Transverse colon (tissue), 4 donors: Measurements from ENCODE around the gene MYNN. TPM values are rescaled to one million over a fixed set of nuclear protein-coding genes. Genes with fewer than 3 reads are reported as not detected.

Source experiments
- DNase-seq: peaks from one replicate; pipeline ENCODE4 v3.0.0-alpha.2; 2019
- H3K27ac ChIP-seq, 4 donors: fragments of 200-600 bp; sonication (generic); 2 replicates each; pipeline ENCODE4 v1.5.1; 2016 to 2018; ENCODE audit warnings: inconsistent platforms in 4 of 4
- H3K27me3 ChIP-seq: fragments of 200-600 bp; sonication (generic); 2 replicates; pipeline ENCODE4 v1.5.1; 2017; ENCODE audit warnings: inconsistent platforms
- H3K36me3 ChIP-seq, 4 donors: fragments of 200-600 bp; sonication (generic); 2 replicates each; pipeline ENCODE4 v1.5.1; 2017 to 2019; ENCODE audit warnings: inconsistent platforms in 4 of 4
- H3K4me1 ChIP-seq, 4 donors: fragments of 200-600 bp; sonication (generic); 2 replicates each; pipeline ENCODE4 v1.5.1; 2017 to 2020; ENCODE audit warnings: inconsistent platforms in 4 of 4
- H3K4me3 ChIP-seq, 4 donors: fragments of 200-600 bp; sonication (generic); 1 replicate in 1 of 4; 2 replicates in 3 of 4; pipeline versions ENCODE4 v1.5.1 to v1.6.1; 2017 to 2019; ENCODE audit warnings: inconsistent platforms in 4 of 4
- H3K9me3 ChIP-seq, 2 donors: fragments of 200-600 bp; sonication (generic); 2 replicates each; pipeline ENCODE4 v1.5.1; 2017 to 2019; ENCODE audit warnings: inconsistent platforms in 2 of 2
- CTCF ChIP-seq, 5 experiments: fragments of 200-600 bp in 3 of 5; fragments of 450-650 bp in 2 of 5; sonication (generic) in 3 of 5; IDR thresholded peaks; 1 replicate in 2 of 5; 2 replicates in 3 of 5; pipeline ENCODE4 v1.5.1; 2016 to 2017; ENCODE audit warnings: antibody characterized with exemption in 5 of 5, inconsistent platforms in 3 of 5, mild to moderate bottlenecking in 2 of 5, moderate library complexity in 1 of 5
- EP300 ChIP-seq: sonication (generic); formaldehyde crosslinking; IDR thresholded peaks from one replicate; pipeline ENCODE4 v1.6.1; 2017; ENCODE audit warnings: antibody characterized with exemption, low read depth
- POLR2A ChIP-seq: fragments of 450-650 bp; IDR thresholded peaks from one replicate; pipeline ENCODE4 v1.6.1; 2016; ENCODE audit warnings: antibody characterized with exemption, mild to moderate bottlenecking, moderate library complexity
- POLR2AphosphoS5 ChIP-seq, 3 donors: sonication (generic); formaldehyde crosslinking; IDR thresholded peaks; one replicate each; pipeline ENCODE4 v1.6.1; 2016; ENCODE audit warnings: antibody characterized with exemption in 3 of 3
- WGBS, 2 donors: methylation state at CpG; one replicate each; pipeline ENCODE4 v1.1.5; 2018; ENCODE audit warnings: low coverage in 1 of 2; 5-methylcytosine and 5-hydroxymethylcytosine counted together
- in situ Hi-C, 4 donors: fragments of 200-750 bp; cut with MboI; loops; one replicate each; pipeline versions ENCODE4 v1.15.0 to v1.15.1; 2017; ENCODE audit warnings: low sequenced_read_pairs in 3 of 4, low pct_ligation_motif_present in 1 of 4, low pct_unique_long_range_greater_than_20kb in 1 of 4
- intact Hi-C: fragments of 100-400 bp; cut with DNase I; formaldehyde crosslinking; loops from one replicate; pipeline ENCODE4 v1.15.1; 2023; ENCODE audit warnings: low total_unique reads
- total RNA-seq, 4 donors: library from RNA; depleted of rRNA; stranded (reverse); fragments of >200 nt; gene quantifications; one replicate each; pipeline ENCODE4 v1.1.0, GENCODE V29; 2016

Gene MYNN
- total RNA-seq, 4 donors from 2014 or later, result 7.0 to 27.3 (median 18.1) TPM

- no peak for DNase-seq
- H3K4me3 ChIP-seq, result no peak overlapping the region
- no peaks in the 10 kb centered on the region for H3K9me3 ChIP-seq
- in situ Hi-C loops, result no loop called here
- intact Hi-C loops, result no loop called here
- 79 to 80% methylated on average over 2 of the region's 2 CpGs for WGBS, 2 donors
- no peaks in the 10 kb centered on the region for H3K27me3 ChIP-seq
- peaks cover 0 to 6% (median 0%) of the 10 kb centered on the region in 4 donors for H3K4me1 ChIP-seq
- no peak overlapping the region for H3K27ac ChIP-seq
- TF ChIP-seq POLR2AphosphoS5 (IDR thresholded peaks at IDR 0.05) (no peak), CTCF (IDR thresholded peaks at IDR 0.05) (no peak), EP300 (no peak), POLR2A (no peak)
- H3K36me3 ChIP-seq, result no peaks in the 10 kb centered on the region
Measured at GRCh38 chr3:169755488-169755887, 17.7 kb upstream of the MYNN start.

- H3K36me3 ChIP-seq, result no peaks in the 10 kb centered on the region
- H3K4me3 ChIP-seq, result no peak overlapping the region
- TF ChIP-seq CTCF (IDR thresholded peaks at IDR 0.05) (no peak), EP300 (no peak), POLR2AphosphoS5 (IDR thresholded peaks at IDR 0.05) (no peak), POLR2A (no peak)
- in situ Hi-C loops (no loop called here), intact Hi-C loops (no loop called here)
- 35 to 52% methylated on average over 5 of the region's 5 CpGs for WGBS, 2 donors
- no peaks in the 10 kb centered on the region for H3K27me3 ChIP-seq
- no peaks in the 10 kb centered on the region for H3K9me3 ChIP-seq
- no peak for DNase-seq
- H3K4me1 ChIP-seq, result peaks cover 0 to 9% (median 0%) of the 10 kb centered on the region in 4 donors
- H3K27ac ChIP-seq, result no peak overlapping the region
Measured at GRCh38 chr3:169758359-169758994, 14.7 kb upstream of the MYNN start.

- Histone ChIP-seq H3K27me3 (no peaks in the 10 kb centered on the region), H3K36me3 (no peaks in the 10 kb centered on the region), H3K4me1 (peaks cover 0 to 16% (median 0%) of the 10 kb centered on the region in 4 donors), H3K4me3 (no peak overlapping the region), H3K27ac (no peak overlapping the region), H3K9me3 (no peaks in the 10 kb centered on the region)
- no peak for DNase-seq
- in situ Hi-C loops (no loop called here), intact Hi-C loops (no loop called here)
- 50 to 67% methylated on average over 2 of the region's 2 CpGs for WGBS, 2 donors
- TF ChIP-seq CTCF (IDR thresholded peaks at IDR 0.05) (no peak), EP300 (no peak), POLR2A (no peak), POLR2AphosphoS5 (IDR thresholded peaks at IDR 0.05) (no peak)
Measured at GRCh38 chr3:169759256-169759655, 13.9 kb upstream of the MYNN start.

GRCh38 chr3:169760479-169760878 is 12.7 kb upstream of the MYNN start:
- H3K27ac ChIP-seq, result no peak overlapping the region
- in situ Hi-C loops, result no loop called here
- 67 to 80% methylated on average over 2 to 4 of the region's 4 CpGs for WGBS, 2 donors
- TF ChIP-seq CTCF (IDR thresholded peaks at IDR 0.05), result no peak
- TF ChIP-seq EP300, result no peak
- no peak for TF ChIP-seq POLR2AphosphoS5 (IDR thresholded peaks at IDR 0.05)
- TF ChIP-seq POLR2A, result no peak
- no peaks in the 10 kb centered on the region for H3K36me3 ChIP-seq
- H3K4me3 ChIP-seq, result no peak overlapping the region
- intact Hi-C loops, result no loop called here
- H3K4me1 ChIP-seq, result peaks cover 0 to 16% (median 0%) of the 10 kb centered on the region in 4 donors
- no peaks in the 10 kb centered on the region for H3K9me3 ChIP-seq
- no peak for DNase-seq
- no peaks in the 10 kb centered on the region for H3K27me3 ChIP-seq
